ENCODE data around the gene ZBTB34.

Gene ZBTB34

DNA sequence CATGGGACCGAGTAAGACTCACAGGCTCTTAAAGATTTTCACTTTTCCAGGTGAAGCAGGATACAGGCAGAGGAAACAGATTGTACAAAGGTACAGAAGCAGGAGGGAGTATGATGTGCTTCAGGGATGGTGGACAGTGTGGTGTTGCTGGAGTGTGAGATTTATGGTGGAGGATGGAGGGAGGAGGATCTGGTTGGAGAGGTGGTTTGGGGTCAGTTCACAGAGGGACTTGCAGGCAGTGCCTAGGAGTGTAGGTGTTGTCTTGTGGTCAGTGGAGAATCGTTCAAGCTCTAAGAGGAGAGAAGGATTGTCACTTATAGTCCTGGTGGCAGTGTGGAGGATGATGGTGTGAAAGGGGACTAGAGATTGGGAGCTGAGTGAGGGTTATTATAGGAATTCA is 65.9 kb downstream of the ZBTB34 start:
- DNase-seq = no peak

GRCh38 chr9:126927419-126927818 is 67.0 kb downstream of the ZBTB34 start:
- DNase-seq = no peak

DNA sequence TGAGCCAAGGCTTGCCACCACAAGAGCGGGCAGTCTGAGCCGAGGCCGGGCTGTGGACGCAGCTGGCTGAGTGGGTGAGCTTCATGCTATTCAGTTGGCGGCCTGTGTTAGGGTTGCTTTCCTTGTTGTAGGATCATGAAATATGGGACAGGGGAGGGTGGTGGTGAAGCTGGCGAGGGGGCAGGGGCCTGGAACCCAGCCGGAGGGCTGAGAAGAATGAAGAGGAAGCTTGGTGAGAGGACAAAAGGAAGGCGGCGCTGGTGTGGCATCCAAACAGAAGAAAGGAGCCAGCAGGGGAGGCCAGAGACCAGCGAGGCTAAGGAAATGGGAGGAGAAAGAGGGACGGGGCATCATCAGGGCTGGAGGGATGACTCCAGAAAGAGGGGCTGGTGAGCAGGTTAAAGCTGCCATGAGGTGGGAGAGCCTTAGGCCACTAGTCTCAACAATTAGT is 72.5 kb downstream of the ZBTB34 start:
- DNase-seq = no peak

DNA sequence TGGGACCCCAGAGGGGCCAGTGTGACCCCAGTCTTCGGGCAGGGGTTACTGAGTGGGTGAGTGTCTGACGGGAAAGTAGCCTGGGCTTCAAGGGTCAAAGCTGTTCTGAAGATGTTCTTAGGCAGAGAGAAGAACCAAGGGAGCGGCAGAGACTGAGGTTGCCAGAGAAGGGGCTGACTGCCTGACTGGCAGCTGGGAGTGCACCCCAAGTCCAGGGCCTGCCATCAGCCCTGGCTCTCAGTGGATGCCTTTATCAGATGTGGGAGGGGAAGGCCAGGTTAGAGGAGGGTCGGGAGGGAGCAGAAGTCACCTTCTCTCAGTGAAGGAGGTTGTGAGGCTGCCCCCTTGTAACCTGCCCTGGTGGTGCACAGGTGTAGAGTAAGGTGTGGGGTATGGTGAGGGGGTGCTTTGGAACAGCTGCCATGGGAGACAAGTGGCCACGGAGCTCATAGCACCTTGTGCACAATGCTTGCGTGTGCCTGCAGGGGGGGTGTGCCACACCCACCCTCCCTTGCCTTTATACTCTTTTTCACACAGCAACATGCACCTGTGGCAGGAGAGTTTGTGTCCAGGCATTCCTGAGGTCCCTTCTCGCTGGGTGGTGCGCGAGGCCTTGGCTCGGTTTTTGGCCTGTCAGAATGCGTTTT is 73.0 kb downstream of the ZBTB34 start:
- DNase-seq = no peak

- no peak for DNase-seq
These were observed 74.0 kb downstream of the ZBTB34 start for GRCh38 chr9:126934441-126934840.
